Right lobe of liver (tissue), 6 donors: Measurements from ENCODE around the gene CYS1. TPM values are rescaled to one million over a fixed set of nuclear protein-coding genes. Genes with fewer than 3 reads are reported as not detected.

ENCODE experiments used
- ATAC-seq, 4 donors: fragments of 200-7000 bp; cut with Tn5 transposase; one replicate each; pipeline ENCODE4 v1.9.1; 2020; ENCODE audit warnings: mild to moderate bottlenecking in 4 of 4, moderate library complexity in 4 of 4
- DNase-seq, 3 donors: peaks; one replicate each; pipeline ENCODE4 v3.0.0-alpha.2; 2020
- H3K27ac ChIP-seq, 3 donors: fragments of 200-600 bp; one replicate each; pipeline ENCODE4 v1.8.0; 2022
- H3K27me3 ChIP-seq, 2 donors: fragments of 200-600 bp; one replicate each; pipeline ENCODE4 v1.8.0; 2022
- H3K36me3 ChIP-seq, 4 donors: fragments of 200-600 bp; sonication (generic) in 1 of 4; one replicate each; pipeline versions ENCODE4 v1.5.1 to v1.8.0; 2017 to 2022; ENCODE audit warnings: control low read depth in 1 of 4
- H3K4me1 ChIP-seq, 4 donors: fragments of 200-600 bp; sonication (generic) in 1 of 4; one replicate each; pipeline versions ENCODE4 v1.5.1 to v1.8.0; 2017 to 2022; ENCODE audit warnings: control low read depth in 1 of 4
- H3K4me3 ChIP-seq, 3 donors: fragments of 200-600 bp; one replicate each; pipeline ENCODE4 v1.8.0; 2022
- H3K9me3 ChIP-seq, 4 donors: fragments of 200-600 bp; sonication (generic) in 1 of 4; one replicate each; pipeline versions ENCODE4 v1.5.1 to v1.8.0; 2017 to 2022; ENCODE audit warnings: control low read depth in 1 of 4
- POLR2A ChIP-seq: fragments of 450-650 bp; IDR thresholded peaks from one replicate; pipeline ENCODE4 v1.6.1; 2017; ENCODE audit warnings: antibody characterized with exemption, mild to moderate bottlenecking
- WGBS: methylation state at CpG from one replicate; pipeline ENCODE4 v1.1.6; 2018; ENCODE audit warnings: low coverage, low lambda C conversion rate; ENCODE audit not compliant: insufficient coverage; ENCODE audit errors: missing lambda C conversion rate; 5-methylcytosine and 5-hydroxymethylcytosine counted together
- intact Hi-C, 2 donors: fragments of 100-400 bp; cut with DNase I; formaldehyde crosslinking; loops; one replicate each; pipeline versions ENCODE4 v1.11.2 to v1.14.1; 2022
- total RNA-seq, 6 experiments: library from RNA; depleted of rRNA in 2 of 6; stranded (reverse); fragments of >200 nt in 2 of 6; fragmentation: NEBNext Ultra II Directional in 3 of 6; extraction: Animal tissue kit (Norgen Biotek cat#: 25700) in 3 of 6; gene quantifications; one replicate each; pipeline versions ENCODE4 v1.1.0 to v1.2.4, GENCODE V29; 2016 to 2023
- TF ChIP-seq, protein P1 (sequence below), 4 donors: fragments of 200-600 bp in 3 of 4; fragments of 450-650 bp in 1 of 4; IDR thresholded peaks; one replicate each; pipeline versions ENCODE4 v1.5.1 to v1.8.0; 2016 to 2022; ENCODE audit warnings: antibody characterized with exemption in 4 of 4, mild to moderate bottlenecking in 2 of 4
- donor health status: DM: no; HTN: yes; CAD: no.
- donor health status: DM: no; HTN: no; CAD: no.
- donor health status: DM: no; HTN: no; CAD: no.
- donor health status: DM: no; HTN: yes; CAD: no.
- donor health status: DM: no; HTN: yes; CAD: no.

CYS1 gene
- total RNA-seq, 6 experiments from 2014 or later = 0.26 to 0.99 (median 0.55) TPM

DNA sequence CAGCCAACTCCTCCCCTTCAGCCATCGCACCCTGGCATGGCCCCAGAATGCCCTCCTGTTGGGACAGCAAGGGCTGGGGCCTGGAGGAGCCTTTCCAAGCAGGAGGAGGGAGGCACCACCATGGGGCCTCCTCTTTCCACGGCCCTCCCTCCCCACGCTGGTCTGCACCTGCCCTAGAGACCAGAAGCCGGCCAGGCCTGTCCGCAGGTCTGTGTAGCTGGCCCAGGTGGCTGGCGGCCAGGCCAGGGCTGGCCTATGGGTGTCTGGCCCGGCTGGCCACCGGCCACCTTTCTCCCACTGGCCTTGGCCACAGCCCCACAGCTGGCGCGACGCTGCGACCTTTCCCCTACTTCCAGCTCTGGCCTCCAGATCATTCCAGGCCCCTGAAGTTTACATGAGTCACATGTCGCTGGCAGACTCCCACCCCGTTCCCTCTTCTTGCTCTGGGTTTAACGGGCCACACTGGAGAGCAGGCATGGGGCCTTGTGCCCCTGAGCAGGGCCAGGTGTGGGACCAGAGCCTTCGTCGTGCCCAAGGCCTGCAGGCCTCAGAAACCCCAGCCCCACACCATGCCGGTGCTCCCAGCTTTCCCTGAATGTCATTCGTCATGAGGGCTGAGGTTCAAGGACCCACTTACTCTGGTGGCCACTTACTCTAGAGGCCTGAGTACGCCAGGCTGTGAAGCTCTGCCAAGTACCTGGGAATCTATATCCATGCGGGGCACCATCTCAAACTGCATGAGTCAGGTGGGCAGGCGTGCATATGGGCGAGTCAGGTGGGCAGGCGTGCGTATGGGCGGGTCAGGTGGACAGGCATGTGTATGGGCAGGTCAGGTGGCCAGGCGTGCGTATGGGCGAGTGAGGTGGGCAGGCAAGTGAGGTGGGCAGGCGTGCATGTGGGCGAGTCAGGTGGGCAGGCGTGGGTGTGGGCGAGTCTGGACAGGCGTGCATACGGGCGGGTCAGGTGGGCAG is 70.1 kb downstream of the CYS1 start:
- Histone ChIP-seq H3K27me3 (no peaks in the 10 kb centered on the region), H3K4me1 (peaks cover 0 to 31% (median 13%) of the 10 kb centered on the region in 4 donors), H3K9me3 (no peaks in the 10 kb centered on the region), H3K27ac (peak overlapping the region; percentile 89 to 97 (median 94)), H3K36me3 (no peaks in the 10 kb centered on the region), H3K4me3 (peak overlapping the region in 1 of 3 donors; percentile 45)
- ATAC-seq (peak; percentile 91 to 96 (median 92)), DNase-seq (peak; percentile 95 to 97 (median 97))
- TF ChIP-seq, protein P1, sequence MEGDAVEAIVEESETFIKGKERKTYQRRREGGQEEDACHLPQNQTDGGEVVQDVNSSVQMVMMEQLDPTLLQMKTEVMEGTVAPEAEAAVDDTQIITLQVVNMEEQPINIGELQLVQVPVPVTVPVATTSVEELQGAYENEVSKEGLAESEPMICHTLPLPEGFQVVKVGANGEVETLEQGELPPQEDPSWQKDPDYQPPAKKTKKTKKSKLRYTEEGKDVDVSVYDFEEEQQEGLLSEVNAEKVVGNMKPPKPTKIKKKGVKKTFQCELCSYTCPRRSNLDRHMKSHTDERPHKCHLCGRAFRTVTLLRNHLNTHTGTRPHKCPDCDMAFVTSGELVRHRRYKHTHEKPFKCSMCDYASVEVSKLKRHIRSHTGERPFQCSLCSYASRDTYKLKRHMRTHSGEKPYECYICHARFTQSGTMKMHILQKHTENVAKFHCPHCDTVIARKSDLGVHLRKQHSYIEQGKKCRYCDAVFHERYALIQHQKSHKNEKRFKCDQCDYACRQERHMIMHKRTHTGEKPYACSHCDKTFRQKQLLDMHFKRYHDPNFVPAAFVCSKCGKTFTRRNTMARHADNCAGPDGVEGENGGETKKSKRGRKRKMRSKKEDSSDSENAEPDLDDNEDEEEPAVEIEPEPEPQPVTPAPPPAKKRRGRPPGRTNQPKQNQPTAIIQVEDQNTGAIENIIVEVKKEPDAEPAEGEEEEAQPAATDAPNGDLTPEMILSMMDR (IDR thresholded peaks at IDR 0.05) = no peak
- TF ChIP-seq POLR2A = peak; percentile 83
- intact Hi-C loops = no loop called here
- 75% methylated on average over 19 of the region's 36 CpGs for WGBS

DNA sequence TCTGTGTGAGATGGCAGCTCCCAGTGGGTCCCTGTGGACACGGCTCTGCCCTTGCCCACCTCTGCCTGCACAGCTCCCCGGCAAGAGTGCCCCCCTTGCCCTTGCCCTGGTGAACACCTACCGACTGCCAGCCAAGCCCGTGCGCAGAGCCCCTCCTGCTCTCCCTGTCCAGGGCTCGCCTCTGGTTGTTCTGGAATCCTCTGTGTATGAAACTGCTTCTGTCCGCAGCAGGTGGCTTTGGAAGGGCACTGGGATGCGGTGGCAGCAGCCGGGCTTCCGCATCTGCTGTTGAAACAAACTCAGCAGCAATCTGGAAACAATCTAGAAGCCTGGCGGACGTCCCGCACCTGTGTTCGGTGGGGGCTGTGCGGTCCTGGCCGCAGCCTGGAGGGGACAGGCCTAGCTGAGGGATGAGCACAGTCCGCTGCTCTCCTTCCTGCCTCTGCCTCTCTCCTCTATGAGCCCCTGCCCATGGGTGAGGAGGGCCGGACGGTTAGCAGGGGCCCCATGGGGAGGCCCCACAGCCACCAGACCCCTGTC is 70.9 kb downstream of the CYS1 start:
- DNase-seq = peak in 2 of 3 donors; percentile 47 to 52
- peak overlapping the region in 1 of 3 donors; percentile 44 for H3K4me3 ChIP-seq
- WGBS = 43% methylated on average over 6 of the region's 19 CpGs

GRCh38 chr2:10008809-10009176 is 71.4 kb downstream of the CYS1 start:
- Histone ChIP-seq H3K9me3 (no peaks in the 10 kb centered on the region), H3K4me3 (peak overlapping the region in 1 of 3 donors; percentile 44), H3K27ac (no peak overlapping the region), H3K27me3 (no peaks in the 10 kb centered on the region), H3K36me3 (no peaks in the 10 kb centered on the region), H3K4me1 (peaks cover 0 to 31% (median 13%) of the 10 kb centered on the region in 4 donors)
- intact Hi-C loops = no loop called here
- 89% methylated on average over 9 of the region's 9 CpGs for WGBS
- TF ChIP-seq, protein P1 (IDR thresholded peaks at IDR 0.05) = no peak
- TF ChIP-seq POLR2A = no peak
- no peak for DNase-seq
- ATAC-seq = no peak

More for the DNA sequence above, 70.9 kb downstream of the CYS1 start:
- ATAC-seq = peak in 2 of 4 donors; percentile 1 to 59
- no peaks in the 10 kb centered on the region for H3K27me3 ChIP-seq
- TF ChIP-seq, protein P1 (IDR thresholded peaks at IDR 0.05) = no peak
- TF ChIP-seq POLR2A = no peak
- peak overlapping the region; percentile 89 to 97 (median 94) for H3K27ac ChIP-seq
- intact Hi-C loops = no loop called here
- H3K9me3 ChIP-seq = no peaks in the 10 kb centered on the region
- H3K4me1 ChIP-seq = peaks cover 0 to 31% (median 13%) of the 10 kb centered on the region in 4 donors
- H3K36me3 ChIP-seq = no peaks in the 10 kb centered on the region

DNA sequence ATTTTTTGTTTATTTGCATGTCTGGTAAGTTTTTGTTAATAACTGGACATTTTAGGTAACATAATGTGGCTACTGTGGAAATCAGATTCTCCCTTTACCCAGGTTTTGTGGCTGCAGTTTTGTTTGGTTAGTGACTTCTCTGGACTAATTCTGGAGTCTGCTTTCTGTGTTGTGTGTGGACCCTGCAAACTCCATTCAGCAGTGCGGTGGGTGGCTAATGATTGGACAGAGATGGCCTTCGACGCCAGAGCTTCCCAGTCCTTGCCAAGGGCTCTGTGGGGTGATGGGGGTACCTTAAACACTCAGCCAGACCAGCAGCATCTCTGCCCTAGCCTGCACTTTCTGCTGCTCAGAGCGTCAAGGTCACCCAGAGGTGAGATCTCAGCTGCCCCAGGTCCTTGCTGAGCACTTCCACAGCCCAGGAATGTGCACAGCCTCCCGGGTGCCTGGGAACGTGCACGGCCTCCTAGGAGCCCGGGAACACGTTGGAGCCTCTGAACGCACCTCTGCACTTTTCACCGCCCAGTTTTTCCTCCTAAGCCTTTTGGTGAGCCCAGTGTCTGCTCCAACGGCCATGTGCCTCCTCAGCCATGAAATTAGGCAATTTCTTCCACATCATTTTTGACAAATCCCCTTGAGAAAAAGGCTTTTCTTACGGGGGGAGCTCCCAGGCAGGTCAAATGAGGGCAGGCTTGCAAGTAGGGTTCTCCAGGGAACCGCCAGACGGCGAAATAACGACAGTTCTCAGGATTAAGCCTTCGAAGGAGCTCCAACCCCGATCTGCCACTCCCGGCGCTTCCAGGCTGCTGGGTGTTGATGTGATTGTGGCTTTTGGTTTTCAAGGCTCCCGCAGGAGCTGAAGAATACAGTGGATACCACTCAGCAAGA is 72.0 kb downstream of the CYS1 start:
- TF ChIP-seq, protein P1 (IDR thresholded peaks at IDR 0.05) = no peak
- no peak for TF ChIP-seq POLR2A
- intact Hi-C loops = no loop called here
- peak overlapping the region in 1 of 3 donors; percentile 44 for H3K4me3 ChIP-seq
- WGBS = 82% methylated on average over 12 of the region's 22 CpGs
- ATAC-seq (no peak), DNase-seq (peak in 1 of 3 donors; percentile 36)
- no peaks in the 10 kb centered on the region for H3K9me3 ChIP-seq
- H3K27ac ChIP-seq = no peak overlapping the region
- no peaks in the 10 kb centered on the region for H3K27me3 ChIP-seq
- H3K4me1 ChIP-seq = peaks cover 0 to 31% (median 13%) of the 10 kb centered on the region in 4 donors
- H3K36me3 ChIP-seq = no peaks in the 10 kb centered on the region
